NCI-H345 treated with DMSO at 0.1 percent for 48 hours (cell line): ENCODE data around the gene PANX3.

ENCODE experiments used
- DNase-seq: peaks from one replicate; lab custom pipeline; 2025; ENCODE audit not compliant: unreplicated experiment; lab: John Stamatoyannopoulos, UW

Gene PANX3

GRCh38 chr11:124656774-124657630, 45.8 kb downstream of the PANX3 start:
- DNase-seq: peak; percentile 19

GRCh38 chr11:124657904-124658303, 46.7 kb downstream of the PANX3 start:
- no peak for DNase-seq

- DNase-seq: no peak
Measured at GRCh38 chr11:124658501-124658900, 47.3 kb downstream of the PANX3 start.

- DNase-seq: no peak
Measured at GRCh38 chr11:124658986-124659385, 47.8 kb downstream of the PANX3 start.

GRCh38 chr11:124661553-124661952, 50.3 kb downstream of the PANX3 start:
- no peak for DNase-seq

GRCh38 chr11:124662106-124662505, 50.9 kb downstream of the PANX3 start:
- DNase-seq: no peak

- no peak for DNase-seq
Measured at GRCh38 chr11:124663861-124664260, 52.6 kb downstream of the PANX3 start.

- no peak for DNase-seq
Measured at GRCh38 chr11:124667601-124668000, 56.4 kb downstream of the PANX3 start.

- peak; percentile 35 for DNase-seq
Measured at GRCh38 chr11:124669193-124669592, 58.0 kb downstream of the PANX3 start.
